Measurements from ENCODE around the gene PRKAR1B.

DNA sequence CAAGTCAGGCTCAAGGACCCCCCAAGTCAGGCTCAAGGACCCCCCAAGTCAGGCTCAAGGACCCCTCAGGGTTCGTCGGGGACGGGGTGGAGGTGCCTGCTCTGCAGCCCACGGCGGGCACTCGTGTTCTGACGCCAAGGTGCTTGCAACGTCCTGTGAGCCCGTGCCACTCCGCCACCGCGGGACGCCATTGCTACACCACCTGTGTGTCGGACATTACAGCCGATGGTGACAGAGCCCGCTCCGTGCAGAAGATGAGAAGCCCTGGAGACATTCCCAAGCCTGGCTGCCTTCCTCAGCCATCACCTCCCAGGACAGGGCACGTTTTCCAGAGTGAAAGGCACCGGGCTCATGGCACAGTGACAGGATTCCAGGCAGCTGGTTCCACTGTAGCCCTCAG lies 98.3 kb downstream of the PRKAR1B start:
- TF ChIP-seq CTCF (IDR thresholded peaks at IDR 0.05) (no peak), EZH2 (IDR thresholded peaks at IDR 0.05; ENCODE audit: borderline replicate concordance, insufficient read depth, low read depth, low read length, poor library complexity, severe bottlenecking) (no peak)

Data from B cell (primary cell).